HepG2 (cell line): ENCODE data around the gene SLC22A23. TPM values are rescaled to one million over a fixed set of nuclear protein-coding genes. Genes with fewer than 3 reads are reported as not detected.
A peak's percentile ranks its signal among the peaks of the same experiment; 100 is the strongest.

Experiments used
- ATAC-seq: fragments of 200-7000 bp; cut with Tn5 transposase; 3 replicates; pipeline ENCODE4 v1.9.1; 2020; ENCODE audit warnings: mild to moderate bottlenecking, moderate library complexity
- BruUV-seq: library from RNA; stranded (reverse); fragments of 400-500 nt; replicated peaks from 2 replicates; lab custom pipeline; 2021; lab: Mats Ljungman, UMichigan
- CTCF ChIA-PET: fragments of 300-600 bp; formaldehyde crosslinking; extraction: SDS; loops from one replicate; lab custom pipeline; 2021; ENCODE audit warnings: low total read pairs, inconsistent platforms, low intra/inter-chr PET ratio; lab: Yijun Ruan, JAX
- POLR2A ChIA-PET: fragments of 350-600 bp; sonication (Branson Sonifier 250); formaldehyde crosslinking; loops from one replicate; lab custom pipeline; 2020; ENCODE audit warnings: antibody characterized with exemption, inconsistent platforms; lab: Yijun Ruan, JAX
- DNase-seq: peaks from one replicate; pipeline ENCODE4 v3.0.0-alpha.2; 2015; ENCODE audit warnings: low spot score
- FAIRE-seq: peaks from 3 replicates; lab custom pipeline; 2011; peaks lifted over from hg19 to GRCh38; lab: Jason Lieb, UNC
- H2AFZ ChIP-seq: one replicate; pipeline ENCODE4 v1.6.1; 2011; ENCODE audit warnings: low read length, inconsistent platforms
- H3K27ac ChIP-seq: fragments of 300-600 bp; 3 replicates; pipeline ENCODE4 v1.8.0; 2011; ENCODE audit warnings: mixed run types, mild to moderate bottlenecking, mixed read lengths, low read length, inconsistent platforms; ENCODE audit not compliant: insufficient read depth; ENCODE audit errors: extremely low read length
- H3K27me3 ChIP-seq, 2 experiments: fragments of 200-600 bp in 1 of 2; 2 replicates in 1 of 2; 3 replicates in 1 of 2; pipeline versions ENCODE4 v1.6.0 to v1.8.0; 2011; ENCODE audit warnings: low read length in 2 of 2, mild to moderate bottlenecking in 2 of 2, moderate library complexity in 2 of 2, inconsistent platforms in 1 of 2; ENCODE audit not compliant: insufficient read depth in 2 of 2, control insufficient read depth in 1 of 2
- H3K36me3 ChIP-seq, 2 experiments: fragments of 200-600 bp in 1 of 2; replicated peaks in 1 of 2; 2 replicates in 1 of 2; 3 replicates in 1 of 2; pipeline versions ENCODE4 v1.5.1 to v1.8.0; 2011; ENCODE audit warnings: low read length in 2 of 2, inconsistent platforms in 1 of 2; ENCODE audit not compliant: insufficient read depth in 2 of 2, control insufficient read depth in 1 of 2
- H3K4me1 ChIP-seq: 2 replicates; pipeline ENCODE4 v1.5.1; 2012; ENCODE audit warnings: low read length, inconsistent platforms; ENCODE audit not compliant: insufficient read depth
- H3K4me2 ChIP-seq: 2 replicates; pipeline ENCODE4 v1.6.0; 2011; ENCODE audit warnings: low read depth, low read length, inconsistent platforms
- H3K4me3 ChIP-seq, 3 experiments: fragments of 200-600 bp in 1 of 3; sonication (generic), shearing (Covaris generic) in 1 of 3; replicated peaks in 1 of 3; 2 replicates each; pipeline ENCODE4 v1.5.1; 2011 to 2016; ENCODE audit warnings: low read length in 3 of 3, inconsistent platforms in 2 of 3, low read depth in 2 of 3, mild to moderate bottlenecking in 2 of 3, control low read depth in 1 of 3, mixed read lengths in 1 of 3; ENCODE audit not compliant: insufficient read depth in 1 of 3
- H3K79me2 ChIP-seq: one replicate; pipeline ENCODE4 v1.6.1; 2011; ENCODE audit warnings: low read length, inconsistent platforms; ENCODE audit not compliant: insufficient read depth
- H3K9ac ChIP-seq: 2 replicates; pipeline ENCODE4 v1.6.0; 2011; ENCODE audit warnings: mild to moderate bottlenecking, low read depth, low read length, inconsistent platforms; ENCODE audit not compliant: insufficient read depth
- H3K9me3 ChIP-seq: 2 replicates; pipeline ENCODE4 v1.5.1; 2012; ENCODE audit warnings: mild to moderate bottlenecking, low read length
- H4K20me1 ChIP-seq: 2 replicates; pipeline ENCODE4 v1.6.0; 2011; ENCODE audit warnings: inconsistent platforms, mild to moderate bottlenecking, low read length, moderate library complexity; ENCODE audit not compliant: insufficient read depth
- ATF5 ChIP-seq: sonication (generic); formaldehyde crosslinking; IDR thresholded peaks from 2 replicates; pipeline ENCODE4 v1.4.0; 2020; ENCODE audit warnings: mild to moderate bottlenecking, low read depth, missing genetic modification reagents
- CENPT ChIP-seq: sonication (generic); formaldehyde crosslinking; IDR thresholded peaks from 2 replicates; pipeline ENCODE4 v1.8.0; 2022; ENCODE audit warnings: low read depth, mild to moderate bottlenecking, moderate library complexity, missing genetic modification reagents
- FOXM1 ChIP-seq: sonication (generic); formaldehyde crosslinking; IDR thresholded peaks from 2 replicates; pipeline ENCODE4 v1.5.0; 2020; ENCODE audit warnings: missing genetic modification reagents
- IRF9 ChIP-seq: sonication (generic); formaldehyde crosslinking; IDR thresholded peaks from 2 replicates; pipeline ENCODE4 v1.8.0; 2022; ENCODE audit warnings: missing genetic modification reagents, mild to moderate bottlenecking, borderline replicate concordance
- JUND ChIP-seq: sonication (generic); formaldehyde crosslinking; IDR thresholded peaks from 2 replicates; pipeline ENCODE4 v1.8.0; 2022; ENCODE audit warnings: mild to moderate bottlenecking, missing genetic modification reagents
- MXI1 ChIP-seq: IDR thresholded peaks from 3 replicates; pipeline ENCODE4 v1.6.1; 2012; ENCODE audit warnings: low read depth, low read length, inconsistent platforms, borderline replicate concordance
- NCOA1 ChIP-seq: sonication (generic); formaldehyde crosslinking; IDR thresholded peaks from 2 replicates; pipeline ENCODE4 v1.9.0; 2021; ENCODE audit warnings: missing genetic modification reagents
- POLR2AphosphoS5 ChIP-seq: IDR thresholded peaks from 2 replicates; pipeline ENCODE4 v1.6.1; 2012; ENCODE audit warnings: low read depth, low read length
- RFX3 ChIP-seq: IDR thresholded peaks from 2 replicates; pipeline ENCODE4 v1.6.1; 2016; ENCODE audit warnings: missing biosample characterization, missing genetic modification reagents
- SOX5 ChIP-seq: IDR thresholded peaks from 2 replicates; pipeline ENCODE4 v1.6.1; 2016; ENCODE audit warnings: borderline replicate concordance
- SP4 ChIP-seq: sonication (generic); formaldehyde crosslinking; IDR thresholded peaks from 2 replicates; pipeline ENCODE4 v1.8.1; 2023; ENCODE audit warnings: mild to moderate bottlenecking, missing genetic modification reagents
- SRY ChIP-seq: sonication (generic); formaldehyde crosslinking; IDR thresholded peaks from 2 replicates; pipeline ENCODE4 v1.8.0; 2022; ENCODE audit warnings: mild to moderate bottlenecking, missing genetic modification reagents
- ZFP36L2 ChIP-seq: sonication (generic); formaldehyde crosslinking; IDR thresholded peaks from 2 replicates; pipeline ENCODE4 v1.4.0; 2020; ENCODE audit warnings: missing genetic modification reagents
- ZFYVE20 ChIP-seq: sonication (generic); formaldehyde crosslinking; IDR thresholded peaks from 2 replicates; pipeline ENCODE4 v1.8.0; 2023; ENCODE audit warnings: low read depth, mild to moderate bottlenecking, moderate library complexity, missing genetic modification reagents, borderline replicate concordance
- ZNF225 ChIP-seq: sonication (generic); formaldehyde crosslinking; IDR thresholded peaks from 2 replicates; pipeline ENCODE4 v1.4.0; 2020; ENCODE audit warnings: mild to moderate bottlenecking, missing genetic modification reagents
- ZNF235 ChIP-seq: sonication (generic); formaldehyde crosslinking; IDR thresholded peaks from 2 replicates; pipeline ENCODE4 v1.8.1; 2023; ENCODE audit warnings: mild to moderate bottlenecking, missing genetic modification reagents, borderline replicate concordance
- ZNF251 ChIP-seq: sonication (generic); formaldehyde crosslinking; IDR thresholded peaks from 2 replicates; pipeline ENCODE4 v1.9.0; 2021; ENCODE audit warnings: mild to moderate bottlenecking, missing genetic modification reagents
- ZNF317 ChIP-seq: sonication (generic); formaldehyde crosslinking; IDR thresholded peaks from 2 replicates; pipeline ENCODE4 v1.5.0; 2020; ENCODE audit warnings: mild to moderate bottlenecking, missing genetic modification reagents
- ZNF709 ChIP-seq: sonication (generic); formaldehyde crosslinking; IDR thresholded peaks from 2 replicates; pipeline ENCODE4 v1.5.0; 2020; ENCODE audit warnings: mild to moderate bottlenecking, missing genetic modification reagents
- ZNF746 ChIP-seq: sonication (generic); formaldehyde crosslinking; IDR thresholded peaks from 2 replicates; pipeline ENCODE4 v1.8.0; 2022; ENCODE audit warnings: mild to moderate bottlenecking, missing genetic modification reagents
- ZNF879 ChIP-seq: sonication (generic); formaldehyde crosslinking; IDR thresholded peaks from 2 replicates; pipeline ENCODE4 v1.8.1; 2023; ENCODE audit warnings: missing genetic modification reagents
- ZSCAN9 ChIP-seq: IDR thresholded peaks from 2 replicates; pipeline ENCODE4 v1.6.1; 2016; ENCODE audit warnings: borderline replicate concordance
- WGBS: methylation state at CpG from one replicate; pipeline ENCODE4 v1.1.6; 2017; ENCODE audit warnings: low lambda C conversion rate; 5-methylcytosine and 5-hydroxymethylcytosine counted together
- in situ Hi-C: cut with HindIII; loops from 2 replicates; pipeline ENCODE4 v1.10.0; 2017; ENCODE audit warnings: low pct_unique_long_range_greater_than_20kb; ENCODE audit not compliant: extremely low pct_ligation_motif_present
- intact Hi-C: fragments of 100-400 bp; cut with micrococcal nuclease; formaldehyde crosslinking; loops from one replicate; pipeline ENCODE4 v1.10.0; 2022; ENCODE audit not compliant: unreplicated experiment
- polyA plus RNA-seq, 8 experiments: library from polyadenylated mRNA; depleted of rRNA in 3 of 8; stranded (reverse) in 7 of 8; unstranded in 1 of 8; fragments of >200 nt; fragmentation: Illumina TruSeq in 4 of 8; extraction: Trizol in 4 of 8; gene quantifications; 2 replicates each; pipeline versions ENCODE4 v1.2.1 to v1.2.3, GENCODE V29; 2011 to 2016; ENCODE audit warnings: low read depth in 4 of 8, missing spikeins in 1 of 8, mixed read lengths in 1 of 8; ENCODE audit not compliant: insufficient read depth in 1 of 8
- total RNA-seq, 5 experiments: library from RNA; depleted of rRNA; stranded (reverse); fragments of >200 nt; fragmentation: Illumina TruSeq; extraction: Trizol; gene quantifications; 2 replicates each; pipeline ENCODE4 v1.2.3, GENCODE V29; 2016; ENCODE audit warnings: low read depth in 1 of 5
- TF ChIP-seq, protein P1 (sequence below): sonication (generic); formaldehyde crosslinking; IDR thresholded peaks from 2 replicates; pipeline ENCODE4 v1.4.0; 2020; ENCODE audit warnings: mild to moderate bottlenecking, missing genetic modification reagents

SLC22A23 gene
- total and polyA plus RNA-seq, 2 of the 13 experiments (the other 11 are each of a cell fraction or from before 2014, with no cell fraction given): 11.8 to 17.5 TPM

DNA sequence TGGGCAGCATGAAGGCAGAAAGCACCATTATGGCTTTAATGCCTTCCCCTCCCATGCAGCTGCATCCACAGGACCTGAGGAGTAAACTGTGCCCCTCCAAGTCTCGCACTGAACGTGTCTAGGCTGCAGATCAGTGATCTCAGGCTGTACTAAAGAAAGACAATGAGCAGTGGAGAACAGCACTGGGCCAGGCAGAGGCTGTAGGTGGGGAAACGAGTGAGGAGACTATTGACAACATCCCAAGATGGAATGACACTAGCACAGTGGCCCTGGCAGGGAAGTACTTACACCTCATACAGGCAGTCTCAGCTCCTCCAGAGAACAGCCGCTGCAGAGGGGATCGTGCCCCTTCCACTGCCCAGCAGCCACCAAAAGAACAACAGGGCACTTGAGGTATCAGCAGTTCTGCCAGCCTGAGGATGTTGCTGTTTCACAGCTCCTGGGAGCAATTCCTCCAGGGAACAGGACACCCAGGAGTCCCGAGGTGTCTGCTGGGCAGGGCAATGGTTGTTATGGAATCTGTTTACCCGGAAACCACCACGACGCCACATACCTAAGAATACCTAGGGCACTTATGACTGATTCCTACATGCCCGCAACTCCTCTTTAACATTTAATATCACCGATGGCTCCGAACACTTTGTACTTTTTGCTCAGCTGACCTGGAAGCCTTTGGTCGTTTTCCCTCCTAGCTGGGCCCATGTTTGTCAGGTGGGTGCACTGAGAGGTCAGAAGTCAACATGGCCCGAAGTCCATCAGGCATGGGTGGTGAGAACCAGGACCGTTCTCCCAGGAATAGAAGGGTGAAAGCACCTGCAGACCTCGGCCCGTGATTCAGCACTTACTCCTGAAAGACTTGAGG, 79.1 kb downstream of the SLC22A23 start:
- Histone ChIP-seq H3K4me3 (no peak overlapping the region; a peak in 1 of 6 replicates), H3K36me3 (peaks cover 0 to 8% of the 10 kb centered on the region in 2 experiments; a peak in 1 of 5 replicates), H4K20me1 (no peaks in the 10 kb centered on the region), H3K4me1 (peaks cover 100% of the 10 kb centered on the region), H3K9me3 (no peaks in the 10 kb centered on the region), H3K4me2 (peak overlapping the region; percentile 45), H3K9ac (peak overlapping the region; percentile 60), H2AFZ (no peak overlapping the region), H3K27ac (peak overlapping the region; percentile 87), H3K27me3 (no peaks in the 10 kb centered on the region), H3K79me2 (peaks cover 86% of the 10 kb centered on the region)
- ATAC-seq: peak; percentile 11
- POLR2A ChIA-PET: interaction anchor here (1.5 to 9.2 kb wide), 4 partner anchors 13 to 79 kb away, joined by 3 to 271 read pairs (median 56); partner anchors contain the start of gene SLC22A23
- intact Hi-C loops (no loop called here), in situ Hi-C loops (no loop called here)
- BruUV-seq: no TSS peak
- DNase-seq: peak; percentile 79
- CTCF ChIA-PET: no interaction called here
- WGBS: 26% methylated on average over 15 of the region's 17 CpGs
- peak; percentile 72 for FAIRE-seq
- TF ChIP-seq NCOA1 (CRISPR knock-in tag) (0 out of 2 replicates have a peak, but pooled peaks have one; percentile 49), ZNF317 (no peak; the same call in 1 of the 2 replicates), ZNF709 (0 out of 2 replicates have a peak, but pooled peaks have one; percentile 64), ZNF251 (CRISPR knock-in tag) (0 out of 2 replicates have a peak, but pooled peaks have one; percentile 28), ZNF225 (CRISPR knock-in tag) (0 out of 2 replicates have a peak, but pooled peaks have one; percentile 28), ZFP36L2 (peak; percentile 56; the same call in 1 of the 2 replicates), SP4 (CRISPR knock-in tag) (peak; percentile 57; the same call in 1 of the 2 replicates), ZNF879 (CRISPR knock-in tag) (no peak), IRF9 (0 out of 2 replicates have a peak, but pooled peaks have one; percentile 74), ZFYVE20 (CRISPR knock-in tag) (no peak), JUND (no peak), POLR2AphosphoS5 (no peak), MXI1 (peak; percentile 33; the same call in 1 of the 3 replicates), RFX3 (no peak), ATF5 (CRISPR knock-in tag) (0 out of 2 replicates have a peak, but pooled peaks have one; percentile 15), ZNF235 (CRISPR knock-in tag) (0 out of 2 replicates have a peak, but pooled peaks have one; percentile 49), ZNF746 (peak; percentile 53), SOX5 (CRISPR knock-in tag) (peak; percentile 58), SRY (CRISPR knock-in tag) (0 out of 2 replicates have a peak, but pooled peaks have one; percentile 18), ZSCAN9 (peak; percentile 71; the same call in 1 of the 2 replicates), FOXM1 (CRISPR knock-in tag) (no peak), CENPT (no peak)
- TF ChIP-seq, protein P1, sequence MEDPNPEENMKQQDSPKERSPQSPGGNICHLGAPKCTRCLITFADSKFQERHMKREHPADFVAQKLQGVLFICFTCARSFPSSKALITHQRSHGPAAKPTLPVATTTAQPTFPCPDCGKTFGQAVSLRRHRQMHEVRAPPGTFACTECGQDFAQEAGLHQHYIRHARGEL: peak; percentile 36; the same call in 1 of the 2 replicates
